RWPE2 (cell line): ENCODE results near the gene METTL26.
A peak's percentile ranks its signal among the peaks of the same experiment; 100 is the strongest.

ENCODE experiments used
- ATAC-seq: fragments of 200-7000 bp; cut with Tn5 transposase; 3 replicates; pipeline ENCODE4 v1.9.1; 2021; ENCODE audit warnings: low read depth
- DNase-seq: peaks from one replicate; pipeline ENCODE4 v3.0.0-alpha.2; 2020; ENCODE audit warnings: low spot score
- H3K27ac ChIP-seq: fragments of 450-650 bp; 2 replicates; pipeline ENCODE4 v1.5.1; 2017; ENCODE audit warnings: mild to moderate bottlenecking; ENCODE audit not compliant: poor library complexity, severe bottlenecking
- H3K27me3 ChIP-seq: fragments of 250-450 bp; sonication (Bioruptor Pico); 2 replicates; pipeline ENCODE4 v1.5.1; 2021; ENCODE audit warnings: mild to moderate bottlenecking, moderate library complexity; ENCODE audit not compliant: insufficient read depth, poor library complexity, severe bottlenecking
- H3K36me3 ChIP-seq: fragments of 250-450 bp; sonication (Bioruptor Pico); 2 replicates; pipeline ENCODE4 v1.5.1; 2020; ENCODE audit warnings: low read depth, mild to moderate bottlenecking, moderate library complexity
- H3K4me1 ChIP-seq: fragments of 250-450 bp; sonication (Bioruptor Pico); 2 replicates; pipeline ENCODE4 v1.5.1; 2021; ENCODE audit warnings: mild to moderate bottlenecking, moderate library complexity; ENCODE audit not compliant: insufficient read depth, poor library complexity, severe bottlenecking
- H3K4me3 ChIP-seq: fragments of 250-450 bp; sonication (Bioruptor Pico); 2 replicates; pipeline ENCODE4 v1.5.1; 2021; ENCODE audit warnings: mild to moderate bottlenecking, moderate library complexity; ENCODE audit not compliant: severe bottlenecking
- H3K9me3 ChIP-seq: fragments of 250-450 bp; sonication (Bioruptor Pico); 2 replicates; pipeline ENCODE4 v1.5.1; 2021; ENCODE audit warnings: mild to moderate bottlenecking, moderate library complexity; ENCODE audit not compliant: severe bottlenecking
- CTCF ChIP-seq: fragments of 450-650 bp; IDR thresholded peaks from one replicate; pipeline ENCODE4 v1.5.1; 2017; ENCODE audit warnings: mild to moderate bottlenecking, moderate library complexity; ENCODE audit not compliant: poor library complexity, severe bottlenecking

The METTL26 gene

GRCh38 chr16:671353-672131 is 35.4 kb upstream of the METTL26 start:
- TF ChIP-seq CTCF, result no peak
- DNase-seq, result no peak
- H3K4me3 ChIP-seq, result no peak overlapping the region
- H3K9me3 ChIP-seq, result no peaks in the 10 kb centered on the region
- H3K27ac ChIP-seq, result no peak overlapping the region
- no peak for ATAC-seq
- peaks cover 46% of the 10 kb centered on the region for H3K36me3 ChIP-seq
- peaks cover 3% of the 10 kb centered on the region for H3K4me1 ChIP-seq
- H3K27me3 ChIP-seq, result no peaks in the 10 kb centered on the region

GRCh38 chr16:670485-671352 is 34.6 kb upstream of the METTL26 start:
- Histone ChIP-seq H3K9me3 (no peaks in the 10 kb centered on the region), H3K36me3 (peaks cover 46% of the 10 kb centered on the region), H3K27ac (no peak overlapping the region), H3K4me1 (no peaks in the 10 kb centered on the region), H3K27me3 (no peaks in the 10 kb centered on the region), H3K4me3 (no peak overlapping the region)
- no peak for ATAC-seq
- TF ChIP-seq CTCF, result no peak
- DNase-seq, result no peak

GRCh38 chr16:669666-670065 is 33.6 kb upstream of the METTL26 start:
- no peaks in the 10 kb centered on the region for H3K4me1 ChIP-seq
- no peak for ATAC-seq

GRCh38 chr16:668519-669171 is 32.5 kb upstream of the METTL26 start:
- Histone ChIP-seq H3K4me1 (no peaks in the 10 kb centered on the region), H3K36me3 (peaks cover 39% of the 10 kb centered on the region), H3K4me3 (peak overlapping the region; percentile 72), H3K27me3 (no peaks in the 10 kb centered on the region), H3K27ac (peak overlapping the region; percentile 68), H3K9me3 (no peaks in the 10 kb centered on the region)
- ATAC-seq, result peak; percentile 7; the same call in 1 of the 3 replicates
- DNase-seq, result no peak
- TF ChIP-seq CTCF, result no peak

More at GRCh38 chr16:669666-670065, 33.6 kb upstream of the METTL26 start:
- peaks cover 46% of the 10 kb centered on the region for H3K36me3 ChIP-seq
- H3K27me3 ChIP-seq, result no peaks in the 10 kb centered on the region
- no peaks in the 10 kb centered on the region for H3K9me3 ChIP-seq
- DNase-seq, result no peak
- H3K4me3 ChIP-seq, result no peak overlapping the region
- no peak overlapping the region for H3K27ac ChIP-seq
- TF ChIP-seq CTCF, result no peak
